Measurements from ENCODE around the gene PICK1.

Gene PICK1

DNA sequence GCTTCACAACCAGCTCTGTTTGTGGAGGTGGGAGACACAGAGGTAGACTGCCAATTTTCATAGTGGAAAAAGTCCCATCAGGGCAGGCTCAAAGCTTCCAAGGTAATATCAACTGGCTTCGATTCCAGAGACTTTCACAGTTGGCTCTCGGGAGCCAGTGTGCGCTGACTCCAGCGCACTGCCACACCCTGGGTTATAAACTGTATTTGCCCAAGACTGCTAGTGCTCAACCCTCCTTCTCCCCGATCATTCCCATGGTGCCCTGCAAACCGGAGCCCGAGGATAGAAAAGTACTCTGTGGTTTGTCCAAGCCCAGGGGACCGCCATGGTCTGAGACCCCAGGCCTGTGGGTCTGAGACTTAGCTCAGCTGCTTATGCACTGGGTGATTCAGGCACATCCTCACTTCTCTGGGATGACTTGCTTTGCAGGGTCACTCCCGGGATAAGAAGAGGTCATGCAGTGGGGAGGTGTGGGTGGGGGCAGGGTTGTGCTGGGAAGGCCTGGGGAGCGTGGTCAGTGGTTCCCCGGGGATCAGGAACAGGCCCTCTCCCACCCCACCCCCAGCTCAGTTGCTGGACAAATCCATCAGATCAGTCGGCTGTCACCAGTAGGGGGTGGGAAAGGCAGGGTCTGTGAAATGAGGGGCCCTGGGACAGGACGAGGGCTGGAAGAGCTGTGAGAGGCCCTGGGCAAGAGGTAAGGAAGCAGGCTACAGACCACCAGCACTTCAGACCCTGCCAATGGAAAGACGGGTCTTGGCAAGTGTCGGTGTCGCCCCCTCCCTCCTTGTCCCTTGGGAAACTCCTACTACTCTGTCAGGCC lies 26.7 kb upstream of the PICK1 start:
- H3K79me2 ChIP-seq, result no peaks in the 10 kb centered on the region

DNA sequence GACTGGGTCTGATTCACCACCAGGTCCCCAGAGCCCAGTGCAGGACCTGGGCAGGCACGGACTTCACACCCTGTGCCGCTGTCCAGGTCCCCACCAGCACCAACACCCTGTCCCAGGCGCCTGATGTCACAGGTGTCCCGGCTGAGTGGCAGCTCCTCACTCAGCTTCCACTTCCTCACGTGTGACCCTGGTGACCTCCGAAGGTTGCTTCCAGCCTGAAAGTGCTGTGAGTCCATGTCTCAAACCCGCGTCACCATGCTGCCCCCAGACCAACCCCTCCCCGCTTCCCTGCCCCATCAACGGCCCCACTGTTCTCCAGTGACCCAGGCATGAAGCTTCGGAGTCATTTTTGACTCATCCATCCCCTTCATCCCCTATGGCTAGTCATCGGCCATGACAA lies 25.7 kb upstream of the PICK1 start:
- Histone ChIP-seq H3K9ac (no peak overlapping the region), H2AFZ (no peak overlapping the region), H3K79me2 (no peaks in the 10 kb centered on the region), H3K36me3 (ENCODE audit: control insufficient read depth, insufficient read depth, low read length) (no peaks in the 10 kb centered on the region), H3K4me2 (ENCODE audit: low read length) (no peak overlapping the region), H3K4me3 (ENCODE audit: low read depth, low read length) (no peak overlapping the region), H3K4me1 (no peaks in the 10 kb centered on the region), H3K9me3 (ENCODE audit: control insufficient read depth, low read length) (no peaks in the 10 kb centered on the region), H3K27me3 (ENCODE audit: control insufficient read depth, insufficient read depth, low read length) (no peaks in the 10 kb centered on the region), H3K27ac (no peak overlapping the region)
- TF ChIP-seq, protein P1, sequence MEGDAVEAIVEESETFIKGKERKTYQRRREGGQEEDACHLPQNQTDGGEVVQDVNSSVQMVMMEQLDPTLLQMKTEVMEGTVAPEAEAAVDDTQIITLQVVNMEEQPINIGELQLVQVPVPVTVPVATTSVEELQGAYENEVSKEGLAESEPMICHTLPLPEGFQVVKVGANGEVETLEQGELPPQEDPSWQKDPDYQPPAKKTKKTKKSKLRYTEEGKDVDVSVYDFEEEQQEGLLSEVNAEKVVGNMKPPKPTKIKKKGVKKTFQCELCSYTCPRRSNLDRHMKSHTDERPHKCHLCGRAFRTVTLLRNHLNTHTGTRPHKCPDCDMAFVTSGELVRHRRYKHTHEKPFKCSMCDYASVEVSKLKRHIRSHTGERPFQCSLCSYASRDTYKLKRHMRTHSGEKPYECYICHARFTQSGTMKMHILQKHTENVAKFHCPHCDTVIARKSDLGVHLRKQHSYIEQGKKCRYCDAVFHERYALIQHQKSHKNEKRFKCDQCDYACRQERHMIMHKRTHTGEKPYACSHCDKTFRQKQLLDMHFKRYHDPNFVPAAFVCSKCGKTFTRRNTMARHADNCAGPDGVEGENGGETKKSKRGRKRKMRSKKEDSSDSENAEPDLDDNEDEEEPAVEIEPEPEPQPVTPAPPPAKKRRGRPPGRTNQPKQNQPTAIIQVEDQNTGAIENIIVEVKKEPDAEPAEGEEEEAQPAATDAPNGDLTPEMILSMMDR (IDR thresholded peaks at IDR 0.05), result no peak

More for the DNA sequence above, 26.7 kb upstream of the PICK1 start:
- Histone ChIP-seq H3K27ac (no peak overlapping the region), H3K9ac (no peak overlapping the region), H2AFZ (no peak overlapping the region), H3K4me2 (ENCODE audit: low read length) (no peak overlapping the region), H3K27me3 (ENCODE audit: control insufficient read depth, insufficient read depth, low read length) (no peaks in the 10 kb centered on the region), H3K4me3 (ENCODE audit: low read depth, low read length) (no peak overlapping the region), H3K9me3 (ENCODE audit: control insufficient read depth, low read length) (no peaks in the 10 kb centered on the region), H3K4me1 (no peaks in the 10 kb centered on the region), H3K36me3 (ENCODE audit: control insufficient read depth, insufficient read depth, low read length) (no peaks in the 10 kb centered on the region)
- TF ChIP-seq, protein P1 (IDR thresholded peaks at IDR 0.05), result no peak

DNA sequence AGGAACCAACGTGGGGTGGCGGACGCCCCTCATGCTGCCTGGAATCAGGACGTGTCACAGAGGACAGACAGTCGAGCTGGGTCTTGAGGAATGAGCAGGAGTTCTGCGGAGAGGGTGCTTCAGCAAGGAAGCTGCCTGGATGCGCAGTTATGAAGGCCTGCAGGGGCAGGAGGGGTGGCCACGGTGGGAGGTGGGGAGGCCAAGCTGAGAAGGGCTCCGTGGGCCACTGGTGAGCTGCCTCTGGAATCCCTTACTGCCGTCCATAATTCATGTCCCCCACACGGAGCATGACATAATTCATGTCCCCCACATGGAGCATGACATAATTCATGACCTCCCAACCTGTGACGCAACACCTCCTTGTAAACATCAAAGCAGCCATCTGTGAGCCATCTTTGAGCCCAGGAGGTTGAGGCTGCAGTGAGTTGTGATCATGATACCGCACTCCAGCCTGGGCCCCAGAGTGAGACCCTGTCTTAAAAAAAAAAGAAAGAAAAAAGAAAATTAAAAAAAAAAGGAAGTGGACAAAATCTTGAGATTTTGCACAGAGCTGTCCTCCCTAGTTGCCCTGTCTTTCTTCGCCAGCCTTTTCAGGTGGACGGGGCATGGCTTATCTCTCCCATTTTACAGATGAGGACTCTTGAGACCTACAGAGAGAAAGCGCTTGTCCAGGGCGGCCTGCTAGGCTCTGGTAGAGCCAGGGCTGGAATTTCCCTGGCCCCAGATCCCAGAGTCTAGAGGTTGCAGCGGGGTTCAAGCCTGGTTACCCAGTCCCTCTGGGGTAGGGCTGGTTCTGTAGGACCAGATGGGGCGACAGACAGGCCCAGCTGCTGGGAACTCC lies 24.3 kb upstream of the PICK1 start:
- H3K4me3 ChIP-seq (ENCODE audit: low read depth, low read length), result no peak overlapping the region
- H3K36me3 ChIP-seq (ENCODE audit: control insufficient read depth, insufficient read depth, low read length), result no peaks in the 10 kb centered on the region
- H3K79me2 ChIP-seq, result no peaks in the 10 kb centered on the region
- no peak overlapping the region for H3K4me2 ChIP-seq (ENCODE audit: low read length)
- TF ChIP-seq, protein P1 (IDR thresholded peaks at IDR 0.05), result no peak
- H3K9me3 ChIP-seq (ENCODE audit: control insufficient read depth, low read length), result no peaks in the 10 kb centered on the region
- no peaks in the 10 kb centered on the region for H3K27me3 ChIP-seq (ENCODE audit: control insufficient read depth, insufficient read depth, low read length)
- no peaks in the 10 kb centered on the region for H3K4me1 ChIP-seq
- no peak overlapping the region for H3K9ac ChIP-seq
- H3K27ac ChIP-seq, result no peak overlapping the region
- no peak overlapping the region for H2AFZ ChIP-seq

DNA sequence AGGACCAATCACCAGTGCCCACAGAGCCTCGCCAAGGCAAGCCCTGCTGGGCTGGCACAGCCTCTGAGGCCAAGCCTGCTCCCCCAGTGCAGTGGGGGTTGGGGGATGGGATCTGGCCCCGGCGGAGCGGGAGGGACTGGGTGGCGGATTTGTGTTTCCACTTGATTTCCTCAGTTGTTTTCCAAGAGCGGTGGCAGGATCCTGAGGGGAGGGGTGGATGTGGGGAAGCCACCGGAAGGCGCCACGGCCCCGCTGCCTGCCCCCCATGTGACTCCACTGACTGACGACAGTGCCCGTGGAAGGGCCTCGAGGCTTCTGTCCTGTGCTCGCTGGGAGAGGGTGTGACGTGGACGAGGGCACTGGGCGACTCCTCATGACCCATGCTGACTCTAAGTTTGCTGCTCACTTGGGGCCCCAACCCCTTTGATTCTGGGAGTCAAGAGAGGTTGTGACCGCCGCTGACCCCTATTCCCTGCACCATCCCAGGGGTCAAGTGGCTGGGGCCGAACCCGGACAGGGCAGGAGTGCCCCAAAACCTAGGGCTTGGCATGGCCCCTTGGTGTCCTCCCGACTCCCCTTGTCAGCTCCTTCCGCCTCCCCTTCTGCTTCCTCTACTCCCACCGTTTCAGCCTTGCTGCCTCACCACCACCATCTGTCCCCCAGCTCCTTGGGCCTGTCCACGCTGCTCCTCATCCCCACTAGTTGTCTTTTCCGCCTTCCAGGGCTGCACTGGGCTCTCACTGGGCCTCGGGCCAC lies 23.5 kb upstream of the PICK1 start:
- TF ChIP-seq, protein P1 (IDR thresholded peaks at IDR 0.05), result no peak
- Histone ChIP-seq H3K79me2 (no peaks in the 10 kb centered on the region), H3K4me3 (ENCODE audit: low read depth, low read length) (no peak overlapping the region), H3K9ac (no peak overlapping the region), H2AFZ (no peak overlapping the region), H3K4me1 (no peaks in the 10 kb centered on the region), H3K36me3 (ENCODE audit: control insufficient read depth, insufficient read depth, low read length) (no peaks in the 10 kb centered on the region), H3K4me2 (ENCODE audit: low read length) (no peak overlapping the region), H3K27ac (peak overlapping the region; percentile 39), H3K9me3 (ENCODE audit: control insufficient read depth, low read length) (no peaks in the 10 kb centered on the region), H3K27me3 (ENCODE audit: control insufficient read depth, insufficient read depth, low read length) (no peaks in the 10 kb centered on the region)
